Prostate gland (tissue), 2 donors: ENCODE results near the gene CCDC134. TPM values are rescaled to one million over a fixed set of nuclear protein-coding genes. Genes with fewer than 3 reads are reported as not detected.

Experiments
- DNase-seq: peaks from one replicate; pipeline ENCODE4 v3.0.0-alpha.2; 2019; ENCODE audit warnings: low spot score
- H3K27ac ChIP-seq, 2 donors: fragments of 200-600 bp; sonication (generic); 2 replicates each; pipeline ENCODE4 v1.5.1; 2017 to 2019
- H3K27me3 ChIP-seq: fragments of 200-600 bp; sonication (generic); replicated peaks from 2 replicates; pipeline ENCODE4 v1.5.1; 2019; ENCODE audit not compliant: insufficient read depth
- H3K36me3 ChIP-seq, 2 donors: fragments of 200-600 bp; sonication (generic); 1 replicate in 1 of 2; 2 replicates in 1 of 2; pipeline versions ENCODE4 v1.5.1 to v1.8.1; 2017 to 2019
- H3K4me1 ChIP-seq: fragments of 200-600 bp; sonication (generic); replicated peaks from 2 replicates; pipeline ENCODE4 v1.5.1; 2019
- H3K4me3 ChIP-seq, 2 donors: fragments of 200-600 bp; sonication (generic); 2 replicates each; pipeline ENCODE4 v1.5.1; 2017 to 2019
- H3K9me3 ChIP-seq: fragments of 200-600 bp; sonication (generic); 2 replicates; pipeline ENCODE4 v1.5.1; 2017
- POLR2A ChIP-seq: fragments of 450-650 bp; IDR thresholded peaks from one replicate; pipeline ENCODE4 v1.6.1; 2016; ENCODE audit warnings: antibody characterized with exemption, mild to moderate bottlenecking
- POLR2AphosphoS5 ChIP-seq: sonication (generic); formaldehyde crosslinking; IDR thresholded peaks from one replicate; pipeline ENCODE4 v1.6.1; 2017; ENCODE audit warnings: antibody characterized with exemption
- WGBS: methylation state at CpG from one replicate; pipeline ENCODE4 v1.1.5; 2018; 5-methylcytosine and 5-hydroxymethylcytosine counted together
- intact Hi-C: fragments of 100-400 bp; cut with DNase I; formaldehyde crosslinking; loops from one replicate; pipeline ENCODE4 v1.14.2; 2022
- total RNA-seq, 2 donors: library from RNA; depleted of rRNA; stranded (reverse); fragments of >200 nt; gene quantifications; one replicate each; pipeline ENCODE4 v1.1.0, GENCODE V29; 2016
- TF ChIP-seq, protein P1 (sequence below), 4 experiments: fragments of 200-600 bp in 2 of 4; fragments of 450-650 bp in 2 of 4; sonication (generic) in 2 of 4; IDR thresholded peaks; 1 replicate in 3 of 4; 2 replicates in 1 of 4; pipeline ENCODE4 v1.5.1; 2016 to 2019; ENCODE audit warnings: antibody characterized with exemption in 4 of 4, mild to moderate bottlenecking in 2 of 4, moderate library complexity in 2 of 4

Gene CCDC134
- total RNA-seq, 2 donors from 2014 or later: 12.0 to 20.7 TPM

DNA sequence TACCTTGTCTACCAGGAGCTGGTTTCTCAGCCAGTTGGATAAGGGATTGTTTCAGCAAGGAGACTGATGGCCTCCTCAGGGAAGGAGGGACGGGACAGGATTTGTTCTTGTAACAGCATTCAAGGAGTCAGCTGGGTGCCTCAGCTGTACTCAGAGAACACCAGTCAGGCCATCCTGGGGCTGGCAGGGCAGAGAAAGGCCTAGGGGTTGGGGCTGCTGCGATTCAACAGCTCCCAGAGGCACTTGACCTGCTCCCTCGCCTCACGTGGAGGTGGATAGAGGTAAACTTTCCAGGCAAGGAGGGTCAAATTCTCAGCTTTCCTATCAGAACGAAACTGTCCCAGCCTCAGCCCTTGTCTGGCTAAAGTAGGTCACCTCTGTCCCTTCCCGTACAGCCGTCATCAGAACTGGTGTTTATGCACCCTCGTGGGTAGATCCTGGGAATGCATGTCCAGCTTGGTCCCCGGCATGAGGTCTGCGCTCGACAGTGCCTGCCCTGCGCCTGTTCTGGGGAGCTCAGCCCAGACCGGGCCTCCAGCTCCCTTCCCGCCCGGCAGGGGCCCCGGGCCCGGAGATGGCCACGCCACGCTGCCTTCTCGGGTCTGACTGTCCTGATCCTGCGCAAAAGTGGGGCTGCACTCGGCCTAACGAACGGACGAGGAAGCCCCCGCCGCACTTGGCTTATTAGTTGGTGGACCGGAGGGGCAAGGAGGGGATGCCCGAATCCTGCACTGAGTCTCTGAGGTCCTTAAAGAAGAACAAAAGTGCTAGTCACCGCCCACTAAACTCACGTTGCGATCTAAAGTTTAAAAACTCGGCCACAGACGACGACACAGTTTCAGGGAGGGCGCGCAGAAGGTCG, 762 bp upstream of the CCDC134 start:
- peak; percentile 15 for DNase-seq
- WGBS: 13% methylated on average over 36 of the region's 38 CpGs

GRCh38 chr22:41801147-41801819, 804 bp downstream of the CCDC134 start:
- no peak for DNase-seq
- TF ChIP-seq POLR2A (no peak), POLR2AphosphoS5 (no peak)
- TF ChIP-seq, protein P1, sequence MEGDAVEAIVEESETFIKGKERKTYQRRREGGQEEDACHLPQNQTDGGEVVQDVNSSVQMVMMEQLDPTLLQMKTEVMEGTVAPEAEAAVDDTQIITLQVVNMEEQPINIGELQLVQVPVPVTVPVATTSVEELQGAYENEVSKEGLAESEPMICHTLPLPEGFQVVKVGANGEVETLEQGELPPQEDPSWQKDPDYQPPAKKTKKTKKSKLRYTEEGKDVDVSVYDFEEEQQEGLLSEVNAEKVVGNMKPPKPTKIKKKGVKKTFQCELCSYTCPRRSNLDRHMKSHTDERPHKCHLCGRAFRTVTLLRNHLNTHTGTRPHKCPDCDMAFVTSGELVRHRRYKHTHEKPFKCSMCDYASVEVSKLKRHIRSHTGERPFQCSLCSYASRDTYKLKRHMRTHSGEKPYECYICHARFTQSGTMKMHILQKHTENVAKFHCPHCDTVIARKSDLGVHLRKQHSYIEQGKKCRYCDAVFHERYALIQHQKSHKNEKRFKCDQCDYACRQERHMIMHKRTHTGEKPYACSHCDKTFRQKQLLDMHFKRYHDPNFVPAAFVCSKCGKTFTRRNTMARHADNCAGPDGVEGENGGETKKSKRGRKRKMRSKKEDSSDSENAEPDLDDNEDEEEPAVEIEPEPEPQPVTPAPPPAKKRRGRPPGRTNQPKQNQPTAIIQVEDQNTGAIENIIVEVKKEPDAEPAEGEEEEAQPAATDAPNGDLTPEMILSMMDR (IDR thresholded peaks at IDR 0.05): no peak
- H3K27ac ChIP-seq: peak overlapping the region; percentile 83 to 89
- 18% methylated on average over 4 of the region's 4 CpGs for WGBS
- peak overlapping the region; percentile 58 to 71 for H3K4me3 ChIP-seq
- no peaks in the 10 kb centered on the region for H3K36me3 ChIP-seq
- intact Hi-C loops: no loop called here
- no peaks in the 10 kb centered on the region for H3K9me3 ChIP-seq
- H3K27me3 ChIP-seq: no peaks in the 10 kb centered on the region
- no peaks in the 10 kb centered on the region for H3K4me1 ChIP-seq

More for the DNA sequence above, 762 bp upstream of the CCDC134 start:
- Histone ChIP-seq H3K27ac (peak overlapping the region; percentile 83 to 89), H3K27me3 (no peaks in the 10 kb centered on the region), H3K9me3 (no peaks in the 10 kb centered on the region), H3K36me3 (no peaks in the 10 kb centered on the region), H3K4me1 (no peaks in the 10 kb centered on the region), H3K4me3 (peak overlapping the region; percentile 58 to 71)
- intact Hi-C loops: no loop called here
- TF ChIP-seq POLR2A (no peak), POLR2AphosphoS5 (no peak)
- TF ChIP-seq, protein P1 (IDR thresholded peaks at IDR 0.05): no peak

GRCh38 chr22:41801886-41802285, 1.4 kb downstream of the CCDC134 start:
- 39% methylated on average over 2 of the region's 2 CpGs for WGBS
- H3K9me3 ChIP-seq: no peaks in the 10 kb centered on the region
- no peak overlapping the region for H3K27ac ChIP-seq
- no peaks in the 10 kb centered on the region for H3K4me1 ChIP-seq
- TF ChIP-seq, protein P1 (IDR thresholded peaks at IDR 0.05): no peak
- TF ChIP-seq POLR2A (no peak), POLR2AphosphoS5 (no peak)
- no peak overlapping the region for H3K4me3 ChIP-seq
- intact Hi-C loops: no loop called here
- no peaks in the 10 kb centered on the region for H3K27me3 ChIP-seq
- no peaks in the 10 kb centered on the region for H3K36me3 ChIP-seq
- DNase-seq: no peak

DNA sequence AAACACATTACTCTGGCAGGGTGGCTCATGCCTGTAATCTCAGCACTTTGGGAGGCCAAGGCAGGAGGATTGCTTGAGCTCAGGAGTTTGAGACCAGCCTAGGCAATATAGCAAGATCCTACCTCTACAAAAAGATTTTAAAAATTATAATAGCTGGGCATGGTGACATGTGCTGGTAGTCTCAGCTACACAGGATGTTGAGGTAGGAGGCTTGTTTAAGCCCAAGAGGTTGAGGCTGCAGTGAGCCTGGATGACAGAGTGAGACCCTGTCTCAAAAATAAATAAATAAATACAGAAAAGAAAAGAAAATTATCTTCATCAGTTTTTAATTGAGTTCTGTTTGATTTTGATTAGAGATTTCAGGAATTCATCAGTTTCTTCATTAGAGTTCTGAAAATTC, 5.2 kb downstream of the CCDC134 start:
- H3K36me3 ChIP-seq: no peaks in the 10 kb centered on the region
- DNase-seq: no peak
- H3K9me3 ChIP-seq: no peaks in the 10 kb centered on the region
- no peaks in the 10 kb centered on the region for H3K4me1 ChIP-seq
- H3K27ac ChIP-seq: no peak overlapping the region
- no peak for TF ChIP-seq POLR2A
- no peak for TF ChIP-seq POLR2AphosphoS5
- TF ChIP-seq, protein P1 (IDR thresholded peaks at IDR 0.05): no peak
- intact Hi-C loops: no loop called here
- no peaks in the 10 kb centered on the region for H3K27me3 ChIP-seq
- no peak overlapping the region for H3K4me3 ChIP-seq
